ENCODE results near the gene HCRTR2.

The HCRTR2 gene

GRCh38 chr6:55137929-55138693 is 36.2 kb upstream of the HCRTR2 start:
- ATAC-seq, result no peak
- TF ChIP-seq ESRRG (CRISPR knock-in tag; IDR thresholded peaks at IDR 0.05) (no peak), ZFP3 (CRISPR knock-in tag; IDR thresholded peaks at IDR 0.05) (no peak), ZFP30 (CRISPR knock-in tag; IDR thresholded peaks at IDR 0.05) (no peak), CREB5 (CRISPR knock-in tag; IDR thresholded peaks at IDR 0.05; ENCODE audit: low read depth) (no peak), ZNF8 (CRISPR knock-in tag; IDR thresholded peaks at IDR 0.05) (no peak), CSDC2 (CRISPR knock-in tag; IDR thresholded peaks at IDR 0.05) (no peak), TCF4 (CRISPR knock-in tag; IDR thresholded peaks at IDR 0.05; ENCODE audit: borderline replicate concordance) (no peak), ZC3H10 (CRISPR knock-in tag; IDR thresholded peaks at IDR 0.05) (no peak), CSRNP3 (CRISPR knock-in tag; IDR thresholded peaks at IDR 0.05) (no peak), SNAI2 (CRISPR knock-in tag; IDR thresholded peaks at IDR 0.05) (no peak), PPARA (CRISPR knock-in tag; IDR thresholded peaks at IDR 0.05; ENCODE audit: borderline replicate concordance) (no peak), ARNTL (CRISPR knock-in tag; IDR thresholded peaks at IDR 0.05; ENCODE audit: borderline replicate concordance, low read depth) (no peak), BACH2 (CRISPR knock-in tag; IDR thresholded peaks at IDR 0.05; ENCODE audit: borderline replicate concordance) (no peak), TOX (CRISPR knock-in tag; IDR thresholded peaks at IDR 0.05; ENCODE audit: borderline replicate concordance) (no peak), TSHZ2 (CRISPR knock-in tag; IDR thresholded peaks at IDR 0.05) (no peak)

- TF ChIP-seq CREB5 (CRISPR knock-in tag; IDR thresholded peaks at IDR 0.05; ENCODE audit: low read depth) (no peak), ARNTL (CRISPR knock-in tag; IDR thresholded peaks at IDR 0.05; ENCODE audit: borderline replicate concordance, low read depth) (no peak), BACH2 (CRISPR knock-in tag; IDR thresholded peaks at IDR 0.05; ENCODE audit: borderline replicate concordance) (no peak), CSRNP3 (CRISPR knock-in tag; IDR thresholded peaks at IDR 0.05) (no peak), RARB (CRISPR knock-in tag; IDR thresholded peaks at IDR 0.05) (no peak), TCF4 (CRISPR knock-in tag; IDR thresholded peaks at IDR 0.05; ENCODE audit: borderline replicate concordance) (no peak), CSDC2 (CRISPR knock-in tag; IDR thresholded peaks at IDR 0.05) (no peak), ZFP30 (CRISPR knock-in tag; IDR thresholded peaks at IDR 0.05) (no peak), PPARA (CRISPR knock-in tag; IDR thresholded peaks at IDR 0.05; ENCODE audit: borderline replicate concordance) (no peak), POU6F1 (CRISPR knock-in tag; IDR thresholded peaks at IDR 0.05; ENCODE audit: borderline replicate concordance, low read depth) (no peak), TSHZ2 (CRISPR knock-in tag; IDR thresholded peaks at IDR 0.05) (no peak), OSR1 (CRISPR knock-in tag; IDR thresholded peaks at IDR 0.05) (no peak), ZNF8 (CRISPR knock-in tag; IDR thresholded peaks at IDR 0.05) (no peak)
- no peak for ATAC-seq
These were observed 32.7 kb upstream of the HCRTR2 start for GRCh38 chr6:55141611-55142010.
